Measurements from ENCODE around the gene KIAA1755. TPM values are rescaled to one million over a fixed set of nuclear protein-coding genes. Genes with fewer than 3 reads are reported as not detected.

The KIAA1755 gene
- total RNA-seq, 1 donor from 2014 or later, result 1.6 TPM

- H3K27ac Mint-ChIP-seq (ENCODE audit: unreplicated experiment), result no peak overlapping the region
- no peaks in the 10 kb centered on the region for H3K36me3 Mint-ChIP-seq (ENCODE audit: unreplicated experiment)
- no peak for DNase-seq
Observed at GRCh38 chr20:38226553-38226952, 34.0 kb downstream of the KIAA1755 start.

GRCh38 chr20:38225900-38226263 lies 34.7 kb downstream of the KIAA1755 start:
- Mint-ChIP-seq H3K27me3 (ENCODE audit: unreplicated experiment) (no peaks in the 10 kb centered on the region), H3K27ac (ENCODE audit: unreplicated experiment) (no peak overlapping the region), H3K4me1 (ENCODE audit: low read depth, unreplicated experiment) (no peaks in the 10 kb centered on the region), H3K9me3 (ENCODE audit: unreplicated experiment) (no peaks in the 10 kb centered on the region), H3K4me3 (ENCODE audit: unreplicated experiment) (no peak overlapping the region), H3K36me3 (ENCODE audit: unreplicated experiment) (no peaks in the 10 kb centered on the region)
- DNase-seq, result no peak
- no peak for TF ChIP-seq CTCF (IDR thresholded peaks at IDR 0.05; ENCODE audit: partially characterized antibody, unreplicated experiment)

More at GRCh38 chr20:38226553-38226952, 34.0 kb downstream of the KIAA1755 start:
- H3K4me1 Mint-ChIP-seq (ENCODE audit: low read depth, unreplicated experiment), result no peaks in the 10 kb centered on the region
- TF ChIP-seq CTCF (IDR thresholded peaks at IDR 0.05; ENCODE audit: partially characterized antibody, unreplicated experiment), result no peak
- H3K4me3 Mint-ChIP-seq (ENCODE audit: unreplicated experiment), result no peak overlapping the region
- no peaks in the 10 kb centered on the region for H3K9me3 Mint-ChIP-seq (ENCODE audit: unreplicated experiment)
- H3K27me3 Mint-ChIP-seq (ENCODE audit: unreplicated experiment), result no peaks in the 10 kb centered on the region

GRCh38 chr20:38225240-38225899 lies 35.2 kb downstream of the KIAA1755 start:
- Mint-ChIP-seq H3K9me3 (ENCODE audit: unreplicated experiment) (no peaks in the 10 kb centered on the region), H3K36me3 (ENCODE audit: unreplicated experiment) (no peaks in the 10 kb centered on the region), H3K4me3 (ENCODE audit: unreplicated experiment) (no peak overlapping the region), H3K4me1 (ENCODE audit: low read depth, unreplicated experiment) (no peaks in the 10 kb centered on the region), H3K27me3 (ENCODE audit: unreplicated experiment) (no peaks in the 10 kb centered on the region), H3K27ac (ENCODE audit: unreplicated experiment) (no peak overlapping the region)
- DNase-seq, result no peak
- no peak for TF ChIP-seq CTCF (IDR thresholded peaks at IDR 0.05; ENCODE audit: partially characterized antibody, unreplicated experiment)

GRCh38 chr20:38224531-38224930 lies 36.0 kb downstream of the KIAA1755 start:
- H3K36me3 Mint-ChIP-seq (ENCODE audit: unreplicated experiment), result no peaks in the 10 kb centered on the region
- H3K27ac Mint-ChIP-seq (ENCODE audit: unreplicated experiment), result no peak overlapping the region
- DNase-seq, result no peak
- H3K27me3 Mint-ChIP-seq (ENCODE audit: unreplicated experiment), result no peaks in the 10 kb centered on the region
- no peaks in the 10 kb centered on the region for H3K4me1 Mint-ChIP-seq (ENCODE audit: low read depth, unreplicated experiment)
- no peaks in the 10 kb centered on the region for H3K9me3 Mint-ChIP-seq (ENCODE audit: unreplicated experiment)
- H3K4me3 Mint-ChIP-seq (ENCODE audit: unreplicated experiment), result no peak overlapping the region
- no peak for TF ChIP-seq CTCF (IDR thresholded peaks at IDR 0.05; ENCODE audit: partially characterized antibody, unreplicated experiment)

GRCh38 chr20:38223743-38224100 lies 36.8 kb downstream of the KIAA1755 start:
- no peak for TF ChIP-seq CTCF (IDR thresholded peaks at IDR 0.05; ENCODE audit: partially characterized antibody, unreplicated experiment)
- Mint-ChIP-seq H3K4me1 (ENCODE audit: low read depth, unreplicated experiment) (no peaks in the 10 kb centered on the region), H3K27ac (ENCODE audit: unreplicated experiment) (no peak overlapping the region), H3K9me3 (ENCODE audit: unreplicated experiment) (no peaks in the 10 kb centered on the region), H3K36me3 (ENCODE audit: unreplicated experiment) (no peaks in the 10 kb centered on the region), H3K4me3 (ENCODE audit: unreplicated experiment) (no peak overlapping the region), H3K27me3 (ENCODE audit: unreplicated experiment) (no peaks in the 10 kb centered on the region)
- no peak for DNase-seq
